Measurements from ENCODE around the gene KCTD19.

The KCTD19 gene

DNA sequence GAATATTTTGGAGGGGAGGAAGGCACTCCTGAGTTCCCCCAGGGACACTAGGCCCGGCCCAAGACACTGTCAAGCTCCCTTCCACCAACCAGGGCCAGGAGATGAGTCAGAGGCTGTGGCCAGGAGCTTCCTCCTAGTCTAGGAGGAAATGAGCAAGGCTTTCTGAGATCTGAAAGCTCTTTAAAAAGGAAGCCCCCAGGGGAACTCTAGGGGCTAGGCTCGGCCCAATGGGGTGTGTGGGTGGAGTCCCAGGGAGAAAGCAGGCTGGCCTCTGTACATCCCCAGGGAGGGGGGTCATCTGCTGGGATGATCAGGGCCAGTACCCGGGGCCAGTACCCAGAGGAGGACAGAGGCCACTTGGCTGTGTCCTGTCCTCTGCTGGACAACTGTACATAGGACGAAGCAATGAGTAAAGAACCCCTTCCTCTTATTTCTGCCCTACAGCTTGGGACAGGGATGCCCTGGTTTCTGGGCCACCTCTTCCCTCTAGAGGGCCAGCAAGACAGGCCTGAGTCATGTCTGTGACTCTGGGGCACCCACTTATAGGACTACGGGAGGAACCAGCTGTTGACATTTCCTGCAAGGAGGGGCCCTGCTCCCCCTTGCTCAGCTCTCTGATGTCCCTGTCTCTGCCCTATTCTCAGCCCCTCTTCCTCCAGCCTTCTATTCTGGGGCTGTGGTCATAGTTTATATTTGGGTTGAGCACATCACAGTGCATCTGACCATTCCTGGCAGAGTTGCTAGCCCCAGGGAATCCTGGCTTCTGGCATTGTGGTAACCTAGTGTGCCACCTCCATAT is 82.0 kb downstream of the KCTD19 start:
- H3K27ac ChIP-seq, result no peak overlapping the region
- TF ChIP-seq CTCF (conservative IDR thresholded peaks at IDR 0.05), result no peak

DNA sequence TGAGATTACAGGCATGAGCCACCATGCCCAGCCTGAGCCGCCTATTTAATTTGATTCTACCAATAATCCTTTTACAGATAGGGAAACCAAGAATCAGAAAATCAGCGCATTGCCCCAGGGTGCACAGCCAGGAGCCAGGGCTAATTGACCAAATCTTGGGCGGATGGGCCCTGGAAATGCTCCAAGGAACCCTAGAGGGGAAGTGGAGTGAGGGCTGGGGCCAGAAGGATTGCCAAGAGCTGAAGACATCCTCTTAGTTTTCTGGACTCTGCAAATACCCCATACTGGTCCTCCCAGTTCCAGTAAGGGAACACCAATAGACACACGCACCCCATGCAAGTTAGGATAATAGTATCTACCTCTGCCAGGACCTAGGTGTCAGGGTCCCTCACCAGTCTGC is 83.1 kb downstream of the KCTD19 start:
- no peak overlapping the region for H3K27ac ChIP-seq
- TF ChIP-seq CTCF (conservative IDR thresholded peaks at IDR 0.05), result no peak

- TF ChIP-seq CTCF (conservative IDR thresholded peaks at IDR 0.05), result no peak
- peak overlapping the region; percentile 67; the same call in 1 of the 2 replicates for H3K27ac ChIP-seq
Observed at GRCh38 chr16:67242138-67242730, 84.3 kb downstream of the KCTD19 start.

- peak overlapping the region; percentile 67 for H3K27ac ChIP-seq
Observed at GRCh38 chr16:67241008-67241900, 85.3 kb downstream of the KCTD19 start.

DNA sequence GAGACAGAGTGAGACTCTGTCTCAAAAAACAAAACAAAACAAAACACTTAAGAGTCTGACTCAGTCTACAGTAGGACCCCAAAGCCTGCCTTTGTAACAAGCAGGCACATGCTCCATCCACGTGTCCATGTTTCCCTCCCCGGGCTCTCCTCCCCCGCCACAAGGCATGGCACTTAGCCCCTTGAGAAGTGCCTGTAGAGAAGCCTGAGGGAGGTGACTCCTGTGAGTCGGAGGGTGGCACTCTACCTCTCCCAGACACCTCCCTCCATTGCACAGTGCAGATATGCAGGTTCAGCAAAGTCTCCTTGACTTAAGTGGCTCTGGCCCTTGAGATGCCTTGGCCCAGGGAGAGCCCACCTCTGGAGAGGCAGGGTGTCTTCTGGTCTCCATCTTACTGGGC is 86.0 kb downstream of the KCTD19 start:
- H3K27ac ChIP-seq, result peak overlapping the region; percentile 67; the same call in 1 of the 2 replicates
- TF ChIP-seq CTCF (conservative IDR thresholded peaks at IDR 0.05), result no peak

More at GRCh38 chr16:67241008-67241900, 85.3 kb downstream of the KCTD19 start:
- TF ChIP-seq CTCF (conservative IDR thresholded peaks at IDR 0.05), result no peak

Data from VCaP (cell line).